GM12878 (cell line): ENCODE measurements around the gene LIN28B. TPM values are rescaled to one million over a fixed set of nuclear protein-coding genes. Genes with fewer than 3 reads are reported as not detected.

Experiments used
- ATAC-seq: fragments of 200-7000 bp; cut with Tn5 transposase; 3 replicates; pipeline ENCODE4 v1.9.1; 2020; ENCODE audit warnings: mild to moderate bottlenecking, moderate library complexity
- BruUV-seq: library from RNA; stranded (reverse); fragments of 400-500 nt; replicated peaks from 2 replicates; lab custom pipeline; 2021; lab: Mats Ljungman, UMichigan
- CTCF ChIA-PET: fragments of 300-600 bp; sonication (Branson Sonifier 250); formaldehyde crosslinking; extraction: SDS; loops from one replicate; lab custom pipeline; 2021; ENCODE audit warnings: inconsistent platforms; lab: Yijun Ruan, JAX
- POLR2A ChIA-PET: fragments of 350-600 bp; formaldehyde crosslinking; extraction: SDS; loops from one replicate; lab custom pipeline; 2021; ENCODE audit warnings: inconsistent platforms; lab: Charles Lee
- RAD21 ChIA-PET: fragments of 300-600 bp; sonication (Branson Sonifier 250); formaldehyde crosslinking; loops from one replicate; lab custom pipeline; 2023; ENCODE audit warnings: antibody characterized with exemption; ENCODE audit not compliant: unreplicated experiment; lab: Charles Lee
- SMC1A ChIA-PET: fragments of 300-600 bp; sonication (Branson Sonifier 250); formaldehyde crosslinking; loops from one replicate; lab custom pipeline; 2023; ENCODE audit not compliant: unreplicated experiment, uncharacterized antibody; lab: Charles Lee
- DNase-seq: peaks from one replicate; pipeline ENCODE4 v3.0.0-alpha.2; 2011; ENCODE audit warnings: low read depth, low spot score
- FAIRE-seq: peaks from 3 replicates; lab custom pipeline; 2011; peaks lifted over from hg19 to GRCh38; lab: Jason Lieb, UNC
- H2AFZ ChIP-seq: 2 replicates; pipeline ENCODE4 v1.6.0; 2011; ENCODE audit warnings: low read depth, low read length, control low read depth; ENCODE audit not compliant: control insufficient read depth
- H3K27ac ChIP-seq: 2 replicates; pipeline ENCODE4 v1.5.1; 2011; ENCODE audit warnings: control low read depth; ENCODE audit not compliant: control insufficient read depth, insufficient read depth
- H3K27me3 ChIP-seq, 2 experiments: replicated peaks in 1 of 2; 2 replicates each; pipeline versions ENCODE4 v1.6.0 to v1.6.1; 2011; ENCODE audit warnings: low read length in 1 of 2; ENCODE audit not compliant: control insufficient read depth in 2 of 2, insufficient read depth in 2 of 2
- H3K36me3 ChIP-seq, 2 experiments: 2 replicates each; pipeline ENCODE4 v1.5.1; 2011; ENCODE audit warnings: low read length in 1 of 2; ENCODE audit not compliant: control insufficient read depth in 2 of 2, insufficient read depth in 2 of 2
- H3K4me1 ChIP-seq: 2 replicates; pipeline ENCODE4 v1.6.1; 2011; ENCODE audit warnings: mild to moderate bottlenecking, low read length, moderate library complexity, mixed read lengths; ENCODE audit not compliant: control insufficient read depth, insufficient read depth
- H3K4me2 ChIP-seq: 2 replicates; pipeline ENCODE4 v1.6.0; 2011; ENCODE audit warnings: control low read depth; ENCODE audit not compliant: control insufficient read depth, insufficient read depth
- H3K4me3 ChIP-seq: fragments of 200-600 bp; sonication (generic); 2 replicates; pipeline ENCODE4 v1.5.1; 2016
- H3K79me2 ChIP-seq: 2 replicates; pipeline ENCODE4 v1.6.0; 2011; ENCODE audit warnings: low read length; ENCODE audit not compliant: control insufficient read depth, insufficient read depth
- H3K9ac ChIP-seq: 2 replicates; pipeline ENCODE4 v1.8.0; 2011; ENCODE audit warnings: low read length, control low read depth, mixed read lengths; ENCODE audit not compliant: control insufficient read depth, insufficient read depth
- H3K9me3 ChIP-seq: replicated peaks from 3 replicates; pipeline ENCODE4 v1.5.1; 2011; ENCODE audit warnings: mild to moderate bottlenecking, low read length; ENCODE audit not compliant: control insufficient read depth, insufficient read depth
- H4K20me1 ChIP-seq: 2 replicates; pipeline ENCODE4 v1.6.0; 2011; ENCODE audit not compliant: control insufficient read depth, insufficient read depth
- BRCA1 ChIP-seq: IDR thresholded peaks from 2 replicates; pipeline ENCODE4 v1.6.1; 2011; ENCODE audit warnings: low read depth, low read length, improper control_type of control experiment
- CREB1 ChIP-seq: IDR thresholded peaks from 2 replicates; pipeline ENCODE4 v1.6.1; 2012; ENCODE audit warnings: low read depth, mild to moderate bottlenecking, inconsistent platforms
- ESRRA ChIP-seq: IDR thresholded peaks from 2 replicates; pipeline ENCODE4 v1.6.1; 2012; ENCODE audit warnings: mild to moderate bottlenecking, low read length, improper control_type of control experiment
- FOS ChIP-seq: IDR thresholded peaks from 3 replicates; pipeline ENCODE4 v1.6.1; 2011; ENCODE audit warnings: borderline replicate concordance; ENCODE audit not compliant: insufficient read length; ENCODE audit errors: extremely low read depth
- HDGF ChIP-seq: fragments of 450-650 bp; IDR thresholded peaks from 2 replicates; pipeline ENCODE4 v1.6.1; 2016; ENCODE audit warnings: antibody characterized with exemption
- IKZF2 ChIP-seq, 2 experiments: fragments of 450-650 bp; IDR thresholded peaks; 2 replicates each; pipeline ENCODE4 v1.6.1; 2017; ENCODE audit warnings: mild to moderate bottlenecking in 2 of 2, moderate library complexity in 2 of 2
- NFXL1 ChIP-seq: fragments of 450-650 bp; IDR thresholded peaks from 2 replicates; pipeline ENCODE4 v1.6.1; 2017; ENCODE audit warnings: antibody characterized with exemption, mild to moderate bottlenecking, borderline replicate concordance
- POU2F2 ChIP-seq: IDR thresholded peaks from 3 replicates; pipeline ENCODE4 v1.6.1; 2011; ENCODE audit warnings: low read depth, mild to moderate bottlenecking, low read length, borderline replicate concordance
- RFX5 ChIP-seq: IDR thresholded peaks from 2 replicates; pipeline ENCODE4 v1.6.1; 2011; ENCODE audit warnings: low read depth, low read length, improper control_type of control experiment
- SP1 ChIP-seq: IDR thresholded peaks from one replicate; pipeline ENCODE4 v1.6.1; 2011; ENCODE audit warnings: low read depth, low read length
- SUZ12 ChIP-seq: fragments of 200-600 bp; sonication (generic); IDR thresholded peaks from one replicate; pipeline ENCODE4 v1.6.1; 2018; ENCODE audit warnings: antibody characterized with exemption, mild to moderate bottlenecking; ENCODE audit not compliant: unreplicated experiment
- TCF7 ChIP-seq: IDR thresholded peaks from 2 replicates; pipeline ENCODE4 v1.6.1; 2014; ENCODE audit warnings: antibody characterized with exemption, borderline replicate concordance
- ZNF207 ChIP-seq: fragments of 450-650 bp; IDR thresholded peaks from 2 replicates; pipeline ENCODE4 v1.6.1; 2014; ENCODE audit warnings: antibody characterized with exemption, mild to moderate bottlenecking, borderline replicate concordance
- WGBS: methylation state at CpG from one replicate; pipeline ENCODE4 v1.1.6; 2016; ENCODE audit warnings: low lambda C conversion rate; ENCODE audit not compliant: insufficient replicate concordance, insufficient coverage; ENCODE audit errors: missing lambda C conversion rate; 5-methylcytosine and 5-hydroxymethylcytosine counted together
- in situ Hi-C: fragments of 300-500 bp; cut with MboI; formaldehyde crosslinking; loops from 9 replicates; pipeline ENCODE4 v1.14.3; 2018; ENCODE audit warnings: mixed read lengths
- intact Hi-C: fragments of 100-400 bp; cut with micrococcal nuclease; formaldehyde crosslinking; loops from one replicate; pipeline ENCODE4 v1.14.2; 2022; ENCODE audit not compliant: unreplicated experiment
- polyA plus RNA-seq, 11 experiments: library from polyadenylated mRNA; depleted of rRNA in 4 of 11; unstranded in 6 of 11; stranded (reverse) in 5 of 11; fragments of >200 nt; fragmentation: Nextera tagmentation in 4 of 11; fragmentation: Illumina TruSeq in 1 of 11; extraction: Ambion mirVana in 4 of 11; extraction: Trizol in 1 of 11; gene quantifications; 1 replicate in 1 of 11; 2 replicates in 10 of 11; pipeline versions ENCODE4 v1.2.1 to v1.2.3, GENCODE V29; 2011 to 2016; ENCODE audit warnings: inconsistent platforms in 2 of 11, missing spikeins in 2 of 11, low read depth in 1 of 11
- total RNA-seq, 4 experiments: library from RNA; depleted of rRNA in 3 of 4; stranded (reverse); fragments of >200 nt in 3 of 4; fragmentation: Illumina TruSeq in 1 of 4; extraction: Trizol in 1 of 4; gene quantifications; 2 replicates each; pipeline versions ENCODE4 v1.2.1 to v1.2.3, GENCODE V29; 2013 to 2021
- TF ChIP-seq, protein P1 (sequence below): fragments of 450-650 bp; IDR thresholded peaks from 2 replicates; pipeline ENCODE4 v1.6.1; 2017; ENCODE audit warnings: antibody characterized with exemption, mild to moderate bottlenecking, moderate library complexity
- TF ChIP-seq, protein P2 (sequence below): IDR thresholded peaks from 2 replicates; pipeline ENCODE4 v1.6.1; 2011; ENCODE audit warnings: borderline replicate concordance, low read depth, mild to moderate bottlenecking, moderate library complexity, low read length; ENCODE audit not compliant: insufficient read depth, poor library complexity, severe bottlenecking
- TF ChIP-seq, protein P3 (sequence below): IDR thresholded peaks from 2 replicates; pipeline ENCODE4 v1.6.1; 2012; ENCODE audit warnings: improper control_type of control experiment, low read depth, low read length; ENCODE audit not compliant: insufficient replicate concordance

Gene LIN28B
- total and polyA plus RNA-seq, 10 of the 15 experiments (the other 5 are each of a cell fraction or from before 2014, with no cell fraction given): 0.01 to 2.4 (median 0.09) TPM; not detected in 6

DNA sequence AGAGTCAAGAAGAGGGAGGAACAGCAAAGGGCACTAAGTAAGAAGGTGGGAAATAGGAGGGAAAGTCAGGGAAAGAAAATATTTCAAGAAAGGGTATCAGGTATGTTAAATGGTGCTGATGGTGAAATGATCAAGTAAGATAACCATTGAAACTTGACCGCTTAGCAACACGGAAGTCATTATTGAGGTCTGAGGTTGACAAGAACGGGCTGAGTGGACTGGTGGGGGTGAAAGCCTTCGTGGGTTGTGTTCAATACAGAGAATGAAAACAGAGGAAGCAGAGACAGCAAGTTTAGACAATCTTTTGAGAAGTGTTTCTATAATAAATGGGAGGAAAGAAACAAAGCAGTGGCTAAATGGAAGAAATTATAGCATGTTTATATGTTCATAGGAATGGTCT is 72.0 kb downstream of the LIN28B start (continued):
- TF ChIP-seq, protein P1, sequence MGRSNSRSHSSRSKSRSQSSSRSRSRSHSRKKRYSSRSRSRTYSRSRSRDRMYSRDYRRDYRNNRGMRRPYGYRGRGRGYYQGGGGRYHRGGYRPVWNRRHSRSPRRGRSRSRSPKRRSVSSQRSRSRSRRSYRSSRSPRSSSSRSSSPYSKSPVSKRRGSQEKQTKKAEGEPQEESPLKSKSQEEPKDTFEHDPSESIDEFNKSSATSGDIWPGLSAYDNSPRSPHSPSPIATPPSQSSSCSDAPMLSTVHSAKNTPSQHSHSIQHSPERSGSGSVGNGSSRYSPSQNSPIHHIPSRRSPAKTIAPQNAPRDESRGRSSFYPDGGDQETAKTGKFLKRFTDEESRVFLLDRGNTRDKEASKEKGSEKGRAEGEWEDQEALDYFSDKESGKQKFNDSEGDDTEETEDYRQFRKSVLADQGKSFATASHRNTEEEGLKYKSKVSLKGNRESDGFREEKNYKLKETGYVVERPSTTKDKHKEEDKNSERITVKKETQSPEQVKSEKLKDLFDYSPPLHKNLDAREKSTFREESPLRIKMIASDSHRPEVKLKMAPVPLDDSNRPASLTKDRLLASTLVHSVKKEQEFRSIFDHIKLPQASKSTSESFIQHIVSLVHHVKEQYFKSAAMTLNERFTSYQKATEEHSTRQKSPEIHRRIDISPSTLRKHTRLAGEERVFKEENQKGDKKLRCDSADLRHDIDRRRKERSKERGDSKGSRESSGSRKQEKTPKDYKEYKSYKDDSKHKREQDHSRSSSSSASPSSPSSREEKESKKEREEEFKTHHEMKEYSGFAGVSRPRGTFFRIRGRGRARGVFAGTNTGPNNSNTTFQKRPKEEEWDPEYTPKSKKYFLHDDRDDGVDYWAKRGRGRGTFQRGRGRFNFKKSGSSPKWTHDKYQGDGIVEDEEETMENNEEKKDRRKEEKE: no peak
- TF ChIP-seq ZNF207: no peak
- TF ChIP-seq, protein P2, sequence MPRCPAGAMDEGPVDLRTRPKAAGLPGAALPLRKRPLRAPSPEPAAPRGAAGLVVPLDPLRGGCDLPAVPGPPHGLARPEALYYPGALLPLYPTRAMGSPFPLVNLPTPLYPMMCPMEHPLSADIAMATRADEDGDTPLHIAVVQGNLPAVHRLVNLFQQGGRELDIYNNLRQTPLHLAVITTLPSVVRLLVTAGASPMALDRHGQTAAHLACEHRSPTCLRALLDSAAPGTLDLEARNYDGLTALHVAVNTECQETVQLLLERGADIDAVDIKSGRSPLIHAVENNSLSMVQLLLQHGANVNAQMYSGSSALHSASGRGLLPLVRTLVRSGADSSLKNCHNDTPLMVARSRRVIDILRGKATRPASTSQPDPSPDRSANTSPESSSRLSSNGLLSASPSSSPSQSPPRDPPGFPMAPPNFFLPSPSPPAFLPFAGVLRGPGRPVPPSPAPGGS: no peak
- no peak for TF ChIP-seq HDGF
- TF ChIP-seq TCF7: no peak
- TF ChIP-seq, all 136 proteins: peak for 0

- in situ Hi-C loops (no loop called here), intact Hi-C loops (no loop called here)
- RAD21 ChIA-PET: no interaction called here
- Histone ChIP-seq H3K9ac (no peak overlapping the region), H2AFZ (no peak overlapping the region), H3K27me3 (no peaks in the 10 kb centered on the region), H3K79me2 (no peaks in the 10 kb centered on the region), H3K36me3 (no peaks in the 10 kb centered on the region), H3K27ac (no peak overlapping the region), H3K4me3 (no peak overlapping the region), H3K4me2 (no peak overlapping the region), H3K4me1 (no peaks in the 10 kb centered on the region), H4K20me1 (no peaks in the 10 kb centered on the region), H3K9me3 (no peaks in the 10 kb centered on the region)
- WGBS: 4% methylated on average over 2 of the region's 2 CpGs
- SMC1A ChIA-PET: no interaction called here
- POLR2A ChIA-PET: no interaction called here
- BruUV-seq: no TSS peak
- ATAC-seq: no peak
- FAIRE-seq: no peak
- DNase-seq: no peak
- CTCF ChIA-PET: interaction anchor here (1.2 kb wide), 1 partner anchor 13 kb away, joined by 4 read pairs; no protein-coding TSS in a partner anchor
- no peak for TF ChIP-seq SP1
- no peak for TF ChIP-seq POU2F2
- TF ChIP-seq, protein P3, sequence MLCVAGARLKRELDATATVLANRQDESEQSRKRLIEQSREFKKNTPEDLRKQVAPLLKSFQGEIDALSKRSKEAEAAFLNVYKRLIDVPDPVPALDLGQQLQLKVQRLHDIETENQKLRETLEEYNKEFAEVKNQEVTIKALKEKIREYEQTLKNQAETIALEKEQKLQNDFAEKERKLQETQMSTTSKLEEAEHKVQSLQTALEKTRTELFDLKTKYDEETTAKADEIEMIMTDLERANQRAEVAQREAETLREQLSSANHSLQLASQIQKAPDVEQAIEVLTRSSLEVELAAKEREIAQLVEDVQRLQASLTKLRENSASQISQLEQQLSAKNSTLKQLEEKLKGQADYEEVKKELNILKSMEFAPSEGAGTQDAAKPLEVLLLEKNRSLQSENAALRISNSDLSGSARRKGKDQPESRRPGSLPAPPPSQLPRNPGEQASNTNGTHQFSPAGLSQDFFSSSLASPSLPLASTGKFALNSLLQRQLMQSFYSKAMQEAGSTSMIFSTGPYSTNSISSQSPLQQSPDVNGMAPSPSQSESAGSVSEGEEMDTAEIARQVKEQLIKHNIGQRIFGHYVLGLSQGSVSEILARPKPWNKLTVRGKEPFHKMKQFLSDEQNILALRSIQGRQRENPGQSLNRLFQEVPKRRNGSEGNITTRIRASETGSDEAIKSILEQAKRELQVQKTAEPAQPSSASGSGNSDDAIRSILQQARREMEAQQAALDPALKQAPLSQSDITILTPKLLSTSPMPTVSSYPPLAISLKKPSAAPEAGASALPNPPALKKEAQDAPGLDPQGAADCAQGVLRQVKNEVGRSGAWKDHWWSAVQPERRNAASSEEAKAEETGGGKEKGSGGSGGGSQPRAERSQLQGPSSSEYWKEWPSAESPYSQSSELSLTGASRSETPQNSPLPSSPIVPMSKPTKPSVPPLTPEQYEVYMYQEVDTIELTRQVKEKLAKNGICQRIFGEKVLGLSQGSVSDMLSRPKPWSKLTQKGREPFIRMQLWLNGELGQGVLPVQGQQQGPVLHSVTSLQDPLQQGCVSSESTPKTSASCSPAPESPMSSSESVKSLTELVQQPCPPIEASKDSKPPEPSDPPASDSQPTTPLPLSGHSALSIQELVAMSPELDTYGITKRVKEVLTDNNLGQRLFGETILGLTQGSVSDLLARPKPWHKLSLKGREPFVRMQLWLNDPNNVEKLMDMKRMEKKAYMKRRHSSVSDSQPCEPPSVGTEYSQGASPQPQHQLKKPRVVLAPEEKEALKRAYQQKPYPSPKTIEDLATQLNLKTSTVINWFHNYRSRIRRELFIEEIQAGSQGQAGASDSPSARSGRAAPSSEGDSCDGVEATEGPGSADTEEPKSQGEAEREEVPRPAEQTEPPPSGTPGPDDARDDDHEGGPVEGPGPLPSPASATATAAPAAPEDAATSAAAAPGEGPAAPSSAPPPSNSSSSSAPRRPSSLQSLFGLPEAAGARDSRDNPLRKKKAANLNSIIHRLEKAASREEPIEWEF: no peak
- no peak for TF ChIP-seq SUZ12
- TF ChIP-seq RFX5: no peak
- no peak for TF ChIP-seq IKZF2 (IDR thresholded peaks at IDR 0.05)
- no peak for TF ChIP-seq NFXL1
- TF ChIP-seq CREB1: no peak
- TF ChIP-seq ESRRA: no peak
- TF ChIP-seq BRCA1: no peak
- TF ChIP-seq FOS: no peak
- TF ChIP-seq HDGF: no peak
These were observed 72.7 kb downstream of the LIN28B start for GRCh38 chr6:105029581-105029980.
